HS-27A (cell line): ENCODE data around the gene IDNK.
"Not testable (repeated sequence)": the region's sequence is repeated elsewhere in the genome, so short reads cannot be mapped to it uniquely, and the experiment has no call there.

Experiments used
- DNase-seq: peaks from one replicate; pipeline ENCODE4 v3.0.0-alpha.2; 2012; ENCODE audit warnings: low read depth, missing footprints

IDNK gene

DNA sequence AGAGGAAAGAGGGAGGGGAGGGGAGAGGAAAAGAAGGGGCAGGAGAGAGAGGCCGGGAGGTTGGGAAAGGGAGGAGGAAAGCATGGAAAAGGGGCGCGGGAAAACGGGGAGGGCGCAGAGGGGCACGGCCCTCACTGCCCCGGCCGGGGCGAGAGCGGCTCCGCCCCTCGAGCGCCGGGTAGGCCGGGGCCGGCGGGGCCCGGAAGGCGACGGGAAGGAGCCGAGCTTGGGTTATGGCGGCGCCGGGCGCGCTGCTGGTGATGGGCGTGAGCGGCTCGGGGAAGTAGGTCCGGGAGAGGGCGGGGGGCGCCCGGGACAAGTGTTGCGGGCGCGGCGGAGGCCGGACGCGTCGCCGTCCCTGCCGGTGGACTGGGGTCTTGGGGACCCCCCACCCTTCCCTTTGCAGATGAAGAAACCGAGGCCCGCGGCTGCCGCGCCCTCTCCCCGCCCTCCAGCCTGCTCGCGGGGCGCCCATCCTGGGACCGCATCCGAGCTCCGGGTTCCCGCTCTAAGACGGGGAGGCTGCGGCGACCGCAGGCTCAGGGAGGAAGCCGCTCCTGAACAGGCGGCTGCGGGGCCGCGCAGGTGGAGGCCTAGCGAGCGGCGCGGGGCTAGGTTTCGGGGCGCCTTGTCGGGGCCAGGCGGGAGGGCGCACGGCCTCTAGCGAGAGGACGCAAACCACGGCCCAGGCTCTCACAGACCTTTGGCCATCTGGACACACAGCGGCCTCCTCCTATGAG is at the start of gene IDNK:
Gene IDNK (plus strand): TSS at position 205 of the 740 bp plus-strand sequence. CDS start 29 bp downstream, at position 234.
- DNase-seq, result no peak

DNA sequence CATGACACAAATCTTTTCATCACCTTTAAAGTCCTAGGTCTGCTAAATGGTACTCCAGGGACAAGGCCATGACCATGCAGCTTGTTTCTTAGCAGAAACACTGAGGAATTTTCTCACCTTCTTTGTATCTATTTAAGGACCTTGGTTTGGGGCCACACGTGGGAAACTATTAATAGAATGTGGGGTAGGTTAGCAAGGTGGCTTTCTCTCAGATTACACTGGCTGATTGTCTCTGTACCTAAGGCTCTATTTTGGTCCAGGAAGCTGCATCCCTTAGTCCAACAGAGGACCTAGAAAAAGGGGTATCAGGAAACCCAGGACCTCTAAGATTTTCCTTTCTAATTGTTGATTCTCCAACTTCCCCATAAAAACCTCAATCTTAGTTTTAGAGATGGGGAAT is 48.5 kb upstream of the IDNK start:
- no peak for DNase-seq

DNA sequence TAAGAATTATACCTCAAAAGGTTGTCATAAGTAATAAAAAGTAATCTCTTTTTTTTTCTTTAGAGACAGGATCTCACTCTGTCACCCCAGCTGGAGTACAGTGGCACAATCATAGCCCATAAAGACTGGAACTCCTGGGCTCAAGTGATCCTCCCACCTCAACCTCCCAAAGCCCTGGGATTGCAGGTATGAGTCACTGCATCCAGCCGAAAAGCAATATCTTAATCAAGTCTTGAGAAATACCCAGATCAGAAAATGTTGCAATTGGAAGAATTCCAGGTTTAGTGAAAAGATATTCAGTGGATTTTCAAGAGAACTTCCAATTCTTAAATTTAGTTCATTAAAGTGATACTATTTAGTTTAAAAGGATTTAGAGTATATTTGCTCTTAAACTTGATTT is 40.9 kb upstream of the IDNK start:
- DNase-seq, result no peak

DNA sequence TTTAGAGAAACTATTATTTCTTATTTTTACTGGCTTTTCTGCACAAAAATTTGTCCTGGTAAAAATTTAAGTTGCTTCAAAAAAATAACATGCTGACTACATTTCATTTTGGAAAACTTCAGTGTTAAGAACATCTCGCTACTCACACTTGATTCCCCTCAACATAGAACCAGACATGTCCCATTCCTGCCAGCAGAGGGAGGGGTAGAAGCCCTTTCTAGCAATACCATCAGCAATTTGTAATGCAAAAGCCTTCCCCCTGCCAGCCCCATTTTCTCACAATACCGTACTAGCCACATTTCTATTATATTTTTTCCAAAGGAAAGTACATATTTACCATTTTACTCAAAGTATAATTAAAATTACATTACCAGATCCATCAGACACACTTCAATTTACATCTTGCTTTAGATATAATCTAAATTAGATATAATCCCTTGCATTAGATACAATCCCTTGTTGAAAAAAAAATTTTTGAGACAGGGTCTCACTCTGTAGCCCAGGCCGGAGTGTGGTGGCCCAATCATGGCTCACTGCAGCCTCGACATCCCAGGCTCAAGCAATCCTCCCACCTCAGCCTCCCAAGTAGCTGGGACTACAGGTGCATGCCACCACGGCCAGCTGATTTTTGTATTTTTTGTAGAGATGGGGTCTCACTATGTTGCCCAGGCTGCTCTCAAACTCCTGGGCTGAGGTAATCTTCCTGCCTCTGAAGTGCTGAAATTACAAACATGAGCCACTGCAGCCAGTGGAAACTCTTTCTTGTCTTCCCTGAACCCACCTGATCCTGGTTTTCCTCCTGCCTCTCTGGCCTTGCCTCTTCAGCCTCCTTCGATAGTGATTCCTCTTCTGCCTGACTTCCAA is 39.6 kb upstream of the IDNK start:
- DNase-seq, result peak; percentile 15

DNA sequence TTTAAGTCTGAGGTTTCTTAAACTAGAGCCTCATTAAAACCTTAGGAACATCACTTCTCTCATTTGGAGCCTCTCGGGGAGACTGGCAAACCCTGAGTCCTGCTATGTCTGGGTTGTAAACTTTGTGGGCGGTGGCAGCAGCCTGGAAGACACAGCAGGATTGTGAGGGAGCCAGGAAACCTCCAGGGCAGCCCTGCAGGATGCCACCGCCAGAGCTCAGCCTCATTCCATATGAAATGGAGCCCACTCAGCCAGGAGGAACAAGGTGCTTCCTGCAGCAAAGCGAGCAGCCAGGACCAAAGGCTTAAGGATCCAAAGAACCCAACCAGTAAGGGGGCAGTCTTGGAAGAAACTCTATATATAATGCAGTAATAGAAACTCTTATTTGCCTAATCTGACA is 37.9 kb upstream of the IDNK start:
- no peak for DNase-seq

DNA sequence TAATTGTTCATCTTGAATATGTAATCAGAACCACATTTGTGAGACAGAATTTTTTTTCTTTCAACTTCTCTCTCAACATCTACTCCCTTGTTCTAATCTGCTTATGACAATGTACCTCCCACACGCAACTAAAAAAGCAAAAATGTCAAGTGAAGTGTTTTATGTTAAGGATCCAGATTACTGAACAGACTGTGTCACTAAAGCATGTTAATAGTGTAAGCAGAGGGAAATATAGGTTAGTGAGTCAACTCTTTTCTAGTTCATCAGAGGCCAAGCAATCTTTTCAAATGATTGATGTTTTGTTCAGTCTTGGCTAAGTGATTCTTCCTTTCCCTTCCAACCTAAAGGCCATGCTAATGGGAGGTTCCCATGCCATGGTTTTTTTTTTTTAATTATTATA is 34.7 kb upstream of the IDNK start:
- no peak for DNase-seq

DNA sequence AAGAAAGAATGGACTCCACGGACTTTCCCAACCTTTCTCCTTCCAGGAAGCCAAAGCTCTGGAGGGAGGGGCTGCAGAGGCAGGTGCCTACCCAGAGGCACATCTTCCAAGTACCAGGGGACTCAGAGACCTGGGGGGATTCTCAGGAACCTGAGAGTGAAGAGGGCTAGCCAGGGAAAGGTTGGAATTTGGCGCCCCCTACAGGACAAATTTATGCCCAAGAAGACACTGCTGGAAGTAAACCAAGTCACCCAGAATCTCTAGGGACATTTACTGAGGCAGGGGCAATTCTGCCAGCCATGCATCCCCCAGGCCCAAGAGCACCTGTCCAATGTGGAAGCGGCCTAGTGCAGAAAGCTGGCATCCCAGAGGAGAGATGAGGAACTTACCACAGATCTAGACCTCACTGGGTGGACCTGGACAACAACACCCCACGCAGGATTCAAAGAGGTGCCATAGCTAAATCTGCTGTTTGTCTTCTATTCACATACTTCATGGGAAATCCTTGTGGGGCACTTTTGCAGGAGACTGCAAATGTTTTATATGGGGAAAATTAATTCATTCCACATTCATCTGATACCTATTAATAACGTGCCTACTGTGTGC is 25.9 kb upstream of the IDNK start:
- no peak for DNase-seq

DNA sequence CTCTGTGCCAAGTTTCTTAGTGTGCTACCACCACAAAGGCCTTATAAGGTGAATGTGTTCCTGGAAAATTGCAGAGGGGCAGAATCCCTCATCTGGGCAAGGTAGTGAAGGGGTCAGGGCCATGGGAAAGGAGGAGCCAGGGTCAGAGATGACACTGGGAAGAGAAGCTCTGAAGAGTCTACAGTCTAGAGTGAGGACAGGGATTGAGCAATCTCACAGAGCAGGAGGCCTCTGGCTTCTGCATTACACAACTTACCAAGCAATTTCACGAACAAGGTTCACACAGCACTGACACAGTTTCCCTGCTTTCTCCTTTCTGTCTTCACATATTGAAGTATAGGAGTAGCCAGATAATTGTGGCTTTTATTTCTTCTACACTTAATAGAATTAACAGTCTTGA is 24.5 kb upstream of the IDNK start:
- no peak for DNase-seq

DNA sequence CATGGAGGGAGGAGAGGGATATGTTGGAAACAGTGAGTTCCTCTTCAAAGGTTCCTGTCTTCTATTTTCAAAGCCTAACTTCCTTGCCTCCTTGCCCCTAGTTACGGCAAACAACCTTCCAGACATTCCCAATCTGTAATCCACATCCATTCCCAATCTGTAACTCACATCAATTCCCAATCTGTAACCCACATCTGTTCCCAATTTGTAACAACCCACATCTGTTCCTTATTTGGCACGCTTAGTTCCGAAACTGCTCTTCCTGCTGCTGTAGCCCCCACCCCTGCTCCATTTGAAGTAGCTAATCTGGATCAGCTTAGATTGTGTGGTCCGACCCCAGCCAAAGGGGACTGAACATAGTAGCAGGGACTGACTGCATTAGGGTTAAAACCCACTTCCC is 23.9 kb upstream of the IDNK start:
- no peak for DNase-seq

DNA sequence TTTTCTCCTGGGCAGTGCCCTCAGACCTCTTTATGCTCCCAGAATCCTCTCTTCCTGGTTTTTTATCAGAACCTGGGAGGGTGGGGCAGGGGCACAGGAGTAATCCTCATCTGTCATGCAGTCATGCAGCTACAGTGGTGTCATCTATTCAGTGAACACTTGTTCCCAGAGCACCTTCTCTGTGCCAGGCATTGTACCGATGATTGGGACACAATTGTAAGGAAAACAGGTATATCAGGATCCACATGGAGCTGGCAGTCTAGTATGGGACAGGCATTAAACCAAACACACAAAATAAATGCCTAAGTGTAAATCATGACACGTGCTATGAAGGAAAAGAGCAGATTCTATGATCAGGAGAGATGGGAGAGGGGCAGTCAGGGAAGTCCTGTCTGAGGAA is 21.5 kb upstream of the IDNK start:
- no peak for DNase-seq

DNA sequence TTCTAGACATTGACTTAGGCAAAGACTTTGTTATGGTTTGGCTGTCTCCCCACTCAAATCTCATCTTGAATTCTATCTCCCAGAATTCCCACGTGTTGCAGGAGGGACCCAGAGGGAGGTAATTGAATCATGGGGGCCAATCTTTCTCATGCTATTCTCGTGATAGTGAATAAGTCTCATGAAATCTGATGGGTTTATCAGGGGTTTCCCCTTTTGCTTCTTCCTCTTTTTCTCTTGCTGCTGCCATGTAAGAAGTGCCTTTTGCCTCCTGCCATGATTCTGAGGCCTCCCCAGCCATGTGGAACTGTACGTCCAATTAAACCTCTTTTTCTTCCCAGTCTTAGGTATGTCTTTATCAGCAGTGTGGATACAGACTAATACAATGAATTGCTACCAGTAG is 15.3 kb upstream of the IDNK start:
- DNase-seq, result not testable (repeated sequence)

DNA sequence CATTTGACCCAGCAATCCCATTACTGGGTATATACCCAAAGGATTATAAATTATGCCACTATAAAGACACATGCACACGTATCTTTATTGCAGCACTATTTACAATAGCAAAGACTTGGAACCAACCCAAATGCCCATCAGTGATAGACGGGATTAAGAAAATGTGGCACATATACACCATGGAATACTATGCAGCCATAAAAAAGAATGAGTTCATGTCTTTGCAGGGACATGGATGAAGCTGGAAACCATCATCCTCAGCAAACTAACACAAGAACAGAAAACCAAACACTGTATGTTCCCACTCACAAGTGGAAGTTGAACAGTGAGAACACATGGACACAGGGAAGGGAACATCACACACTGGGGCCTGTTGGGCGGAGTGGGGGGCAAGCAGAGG is 9.6 kb upstream of the IDNK start:
- not testable (repeated sequence) for DNase-seq

DNA sequence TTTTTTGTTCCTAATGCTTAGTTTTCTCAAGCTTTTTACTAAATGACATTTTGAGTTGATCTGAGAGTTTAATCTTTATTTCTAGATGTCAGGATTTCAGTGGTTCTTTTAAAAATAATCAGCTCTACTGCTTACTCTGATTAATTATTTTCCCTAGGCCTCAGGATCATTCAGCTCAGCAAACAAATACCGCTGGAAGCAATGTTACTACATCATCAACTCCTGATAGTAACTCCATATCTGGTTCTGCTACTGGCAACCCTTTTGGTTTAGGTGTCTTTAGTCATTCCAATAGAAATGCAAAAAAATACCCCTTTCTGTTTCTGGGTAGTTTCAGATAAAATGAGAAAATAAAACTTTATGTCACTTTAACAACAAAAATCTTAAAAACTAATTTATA is 5.6 kb upstream of the IDNK start:
- no peak for DNase-seq

DNA sequence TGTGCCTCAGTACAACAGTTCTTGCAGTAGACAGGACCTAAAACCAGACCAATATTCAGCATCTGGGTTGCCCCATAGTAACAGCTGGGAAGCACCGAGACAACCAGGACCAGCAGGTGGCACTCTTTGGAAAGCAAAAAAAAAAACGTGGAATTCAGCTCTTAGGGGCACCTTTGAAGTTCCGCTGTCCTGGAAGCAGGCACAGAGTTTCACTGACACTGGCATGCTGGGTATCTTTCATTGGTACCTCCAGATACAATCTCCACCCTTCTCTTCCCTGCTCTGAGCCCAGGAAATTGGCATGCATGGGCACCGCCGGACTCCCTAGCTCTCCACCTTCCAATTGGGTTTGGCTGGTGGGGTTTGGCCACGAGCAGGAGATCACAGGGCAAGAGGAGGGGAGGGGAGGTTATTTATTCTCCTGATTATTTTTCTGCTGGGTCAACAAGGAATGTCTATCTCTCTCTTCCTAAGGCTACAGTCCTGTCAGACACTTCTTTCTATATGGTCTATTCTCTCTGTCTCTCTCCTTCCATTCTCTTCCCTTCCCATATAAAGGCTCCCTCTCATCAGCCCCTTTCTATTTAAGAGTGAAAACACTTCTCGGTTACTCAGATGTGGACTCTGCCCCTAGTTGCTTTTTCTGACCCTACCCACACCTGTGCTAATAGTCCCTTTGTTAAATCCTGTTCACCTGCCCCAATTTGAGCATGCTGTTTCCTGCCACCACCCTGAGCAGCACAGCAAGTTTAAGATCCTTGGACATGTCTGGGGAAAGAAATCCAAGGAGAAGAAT is 1.9 kb upstream of the IDNK start:
- DNase-seq, result no peak

DNA sequence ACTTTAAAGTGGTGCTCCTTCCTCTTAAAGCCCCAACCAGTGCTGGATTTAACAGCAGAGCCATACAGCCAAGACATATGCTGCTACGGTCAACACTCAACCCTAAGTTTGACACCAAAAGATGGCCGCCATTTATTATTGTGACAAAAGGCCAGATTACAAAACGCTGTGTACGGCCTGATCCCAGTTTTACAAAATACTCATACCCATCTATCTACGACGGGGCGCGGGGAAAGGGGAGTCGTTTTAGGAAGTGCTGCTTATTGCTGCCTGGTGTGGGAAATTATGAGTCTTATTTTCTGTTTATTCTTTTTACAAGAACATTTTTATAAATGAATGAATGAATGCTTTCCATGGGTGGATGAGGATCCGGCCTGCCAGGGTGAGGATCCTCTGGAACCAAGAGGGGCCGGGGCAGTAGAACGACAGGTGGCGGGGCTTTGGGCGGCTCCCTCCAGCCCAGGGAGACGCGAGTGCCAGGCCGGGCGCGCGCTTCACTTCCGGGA is 457 bp upstream of the IDNK start:
- DNase-seq, result no peak

DNA sequence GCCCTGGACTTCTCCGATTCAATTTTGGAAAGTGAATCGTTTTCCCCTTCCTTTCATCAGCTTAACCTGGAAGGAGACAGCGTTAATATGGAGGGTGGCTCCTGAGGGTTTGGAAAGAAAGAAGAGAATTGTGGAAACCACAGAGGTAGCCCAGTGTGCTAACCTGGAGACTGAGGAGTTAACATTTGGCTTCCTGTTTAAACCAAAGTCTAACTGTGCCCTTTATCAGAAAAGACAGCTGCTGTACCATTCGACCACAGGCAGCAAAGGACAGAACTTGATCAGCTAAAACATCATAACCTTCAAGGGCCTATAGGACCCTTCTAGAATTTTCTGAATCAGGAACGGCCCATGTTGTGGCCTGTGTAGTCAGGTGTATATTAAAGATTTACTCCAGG is 735 bp downstream of the IDNK start:
- DNase-seq, result no peak

DNA sequence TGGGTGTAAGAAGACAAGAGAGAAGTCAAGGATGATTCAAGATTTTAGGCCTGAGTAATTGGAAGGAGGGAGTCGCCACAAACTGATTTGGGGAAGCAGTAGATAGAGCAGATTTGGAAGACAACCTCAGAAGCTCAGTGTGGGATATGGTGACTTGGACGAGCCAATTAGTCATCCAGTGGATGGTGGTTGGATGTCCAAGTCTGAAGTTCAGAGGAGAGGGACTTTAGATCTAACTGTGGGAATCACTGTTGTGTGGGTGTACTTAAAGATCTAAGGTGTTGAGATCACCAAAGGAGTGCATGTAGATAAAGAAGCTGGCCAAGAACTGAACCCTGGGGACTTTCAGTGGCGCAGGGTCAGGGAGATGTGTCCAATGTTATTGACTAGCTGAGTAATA is 2.2 kb downstream of the IDNK start:
- no peak for DNase-seq

DNA sequence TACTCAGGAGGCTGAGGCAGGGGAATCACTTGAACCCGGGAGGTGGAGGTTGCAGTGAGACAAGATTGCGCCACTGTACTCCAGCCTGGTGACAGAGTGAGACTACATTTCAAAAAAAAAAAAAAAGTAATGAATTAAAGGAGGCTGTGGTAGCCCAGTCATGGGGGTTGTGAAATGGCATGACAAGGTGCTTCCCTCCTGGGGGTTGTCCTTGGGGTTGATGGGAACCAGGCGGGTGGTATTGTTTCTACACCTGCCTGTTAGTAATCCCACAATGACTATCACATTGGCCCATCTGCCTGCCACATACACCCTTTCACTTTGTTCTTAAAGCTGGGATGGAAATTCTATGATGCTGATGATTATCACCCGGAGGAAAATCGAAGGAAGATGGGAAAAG is 5.6 kb downstream of the IDNK start:
- DNase-seq, result no peak

DNA sequence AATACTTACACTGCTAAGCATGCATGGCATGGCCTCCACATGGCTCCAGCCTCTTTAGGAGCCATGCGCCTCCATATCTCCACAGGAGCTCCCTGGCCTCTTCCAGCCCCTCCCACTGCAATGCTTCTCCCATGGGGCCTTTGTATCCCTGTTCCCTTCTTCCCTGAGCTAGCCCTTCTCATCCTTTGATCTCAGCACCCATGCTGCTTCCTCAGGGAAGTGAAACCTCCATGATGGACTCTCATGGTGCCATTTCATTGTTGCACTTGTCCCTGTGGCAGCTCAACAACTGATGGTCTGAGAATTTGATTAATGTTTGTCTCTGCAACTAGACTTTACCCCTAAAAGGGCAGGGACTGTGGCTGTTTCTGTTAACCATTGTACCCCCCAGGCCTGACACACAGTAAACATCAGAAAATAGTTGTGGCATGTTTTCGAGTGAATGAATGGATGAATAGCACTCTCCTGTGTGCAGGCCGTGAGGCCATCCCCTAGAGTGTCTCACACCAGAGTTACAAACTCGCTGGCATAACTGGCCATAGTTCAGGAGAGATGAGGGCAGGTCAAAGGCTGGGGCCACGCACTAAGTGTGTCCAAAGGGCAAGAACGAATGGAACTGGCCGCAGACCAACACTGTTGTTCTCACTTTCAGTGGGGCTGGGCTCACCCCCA is 6.6 kb downstream of the IDNK start:
- DNase-seq, result no peak

DNA sequence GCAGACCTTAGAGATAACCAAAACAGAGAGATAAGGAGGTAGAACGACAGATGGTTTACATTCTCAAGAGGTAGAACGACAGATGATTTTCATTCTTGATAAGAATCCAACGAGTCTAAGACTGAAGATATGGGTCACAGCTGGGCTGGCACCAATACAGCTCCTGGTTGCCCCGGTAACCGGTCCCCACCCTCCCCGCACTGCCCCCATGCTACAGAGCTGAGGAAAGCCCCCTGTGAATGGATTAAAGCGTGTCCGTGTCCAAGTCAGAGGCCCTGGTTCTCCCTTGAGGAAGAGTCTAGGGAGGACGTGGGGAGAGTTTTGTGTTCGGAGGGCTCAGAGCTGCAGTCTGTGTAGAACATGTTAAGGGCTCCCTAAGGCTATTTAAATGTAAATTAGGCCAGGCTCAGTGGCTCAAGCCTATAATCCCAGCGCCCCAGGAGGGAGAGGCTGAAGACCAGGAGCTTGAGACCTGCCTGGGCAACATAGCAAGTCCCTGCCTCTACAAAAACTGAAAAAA is 8.1 kb downstream of the IDNK start:
- no peak for DNase-seq

DNA sequence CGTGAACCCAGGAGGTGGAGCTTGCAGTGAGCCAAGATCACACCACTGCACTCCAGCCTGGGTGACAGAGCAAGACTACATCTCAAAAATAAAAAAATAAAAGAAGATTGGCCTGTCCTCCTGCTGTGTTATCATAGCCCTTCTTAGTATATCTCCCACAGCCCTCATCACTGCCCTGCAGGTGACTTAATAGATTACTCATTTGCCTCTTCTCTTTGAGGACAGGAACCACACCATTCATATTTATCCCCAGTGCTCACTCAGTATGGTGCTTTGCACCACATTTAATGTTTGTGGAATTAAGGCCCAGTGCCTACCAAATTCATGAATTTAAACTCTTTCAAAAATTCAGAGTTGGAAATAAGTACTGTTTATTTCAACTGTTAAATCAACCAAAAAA is 10.3 kb downstream of the IDNK start:
- no peak for DNase-seq
